GM23248 (cell line): ENCODE results near the gene TSPAN7. TPM values are rescaled to one million over a fixed set of nuclear protein-coding genes. Genes with fewer than 3 reads are reported as not detected.

Experiments used
- DNase-seq: peaks from one replicate; pipeline ENCODE4 v3.0.0-alpha.2; 2015
- H2AFZ ChIP-seq: fragments of 200-600 bp; sonication (generic); 2 replicates; pipeline ENCODE4 v1.6.1; 2016; ENCODE audit warnings: antibody characterized with exemption
- H3F3A ChIP-seq: fragments of 200-600 bp; sonication (generic); 2 replicates; pipeline ENCODE4 v1.6.1; 2016; ENCODE audit warnings: mild to moderate bottlenecking, antibody characterized with exemption, mixed run types; ENCODE audit not compliant: insufficient read depth
- H3K27ac ChIP-seq: fragments of 200-600 bp; sonication (generic); 2 replicates; pipeline ENCODE4 v1.5.1; 2016; ENCODE audit warnings: mild to moderate bottlenecking
- H3K27me3 ChIP-seq: fragments of 200-600 bp; sonication (generic); replicated peaks from 2 replicates; pipeline ENCODE4 v1.6.1; 2016; ENCODE audit warnings: mild to moderate bottlenecking; ENCODE audit not compliant: insufficient read depth
- H3K36me3 ChIP-seq: fragments of 200-600 bp; sonication (generic); 2 replicates; pipeline ENCODE4 v1.6.1; 2016; ENCODE audit warnings: low read depth, mild to moderate bottlenecking
- H3K4me1 ChIP-seq: fragments of 200-600 bp; sonication (generic); 2 replicates; pipeline ENCODE4 v1.6.1; 2016; ENCODE audit warnings: mild to moderate bottlenecking; ENCODE audit not compliant: insufficient read depth
- H3K4me2 ChIP-seq: fragments of 200-600 bp; sonication (generic); one replicate; pipeline ENCODE4 v1.6.1; 2016; ENCODE audit warnings: mild to moderate bottlenecking; ENCODE audit not compliant: unreplicated experiment
- H3K4me3 ChIP-seq: fragments of 200-600 bp; sonication (generic); 2 replicates; pipeline ENCODE4 v1.5.1; 2016; ENCODE audit warnings: mild to moderate bottlenecking
- H3K79me2 ChIP-seq: fragments of 200-600 bp; sonication (generic); 2 replicates; pipeline ENCODE4 v1.6.1; 2016; ENCODE audit warnings: mild to moderate bottlenecking; ENCODE audit not compliant: insufficient read depth
- H3K9ac ChIP-seq: fragments of 200-600 bp; sonication (generic); 2 replicates; pipeline ENCODE4 v1.6.1; 2016; ENCODE audit warnings: mild to moderate bottlenecking
- H3K9me2 ChIP-seq: fragments of 200-600 bp; sonication (generic); 2 replicates; pipeline ENCODE4 v1.6.1; 2016; ENCODE audit warnings: mixed run types, mild to moderate bottlenecking, moderate library complexity; ENCODE audit not compliant: insufficient read depth
- H3K9me3 ChIP-seq: fragments of 200-600 bp; sonication (generic); one replicate; pipeline ENCODE4 v1.6.1; 2017; ENCODE audit warnings: low read depth
- H4K20me1 ChIP-seq: fragments of 200-600 bp; sonication (generic); 2 replicates; pipeline ENCODE4 v1.6.0; 2016; ENCODE audit not compliant: insufficient read depth
- EZH2 ChIP-seq: fragments of 200-600 bp; sonication (generic); IDR thresholded peaks from 2 replicates; pipeline ENCODE4 v1.6.1; 2018; ENCODE audit warnings: antibody characterized with exemption, mild to moderate bottlenecking; ENCODE audit not compliant: insufficient read depth, poor library complexity, severe bottlenecking
- EZH2phosphoT487 ChIP-seq: fragments of 200-600 bp; sonication (generic); IDR thresholded peaks from 2 replicates; pipeline ENCODE4 v1.6.1; 2018; ENCODE audit warnings: antibody characterized with exemption, moderate library complexity, mild to moderate bottlenecking, low read depth; ENCODE audit not compliant: insufficient read depth
- WGBS, 2 experiments: methylation state at CpG; one replicate each; pipeline ENCODE4 v1.1.6; 2015 to 2017; ENCODE audit warnings: low lambda C conversion rate in 2 of 2, low coverage in 1 of 2; ENCODE audit errors: missing lambda C conversion rate in 2 of 2; 5-methylcytosine and 5-hydroxymethylcytosine counted together
- in situ Hi-C: fragments of 300-500 bp; cut with MboI; formaldehyde crosslinking; loops from 2 replicates; pipeline ENCODE4 v1.15.0; 2020
- polyA plus RNA-seq: library from polyadenylated mRNA; unstranded; fragments of >200 nt; fragmentation: Nextera tagmentation; extraction: Ambion mirVana; gene quantifications from 2 replicates; pipeline ENCODE4 v1.2.1, GENCODE V29; 2016
- small RNA-seq: library from RNA; depleted of rRNA; stranded (forward); fragments of <200 nt; gene quantifications from one replicate; pipeline ENCODE3, GENCODE V24; 2014; ENCODE audit warnings: low read depth, low replicate concordance
- total RNA-seq: library from RNA; depleted of rRNA; stranded (reverse); fragments of >200 nt; shearing (Covaris generic); gene quantifications from 2 replicates; pipeline ENCODE4 v1.2.3, GENCODE V29; 2014; rRNA removed

The TSPAN7 gene
- total and polyA plus RNA-seq, 2 experiments from 2014 or later, result not detected

- no peaks in the 10 kb centered on the region for H4K20me1 ChIP-seq
- no peaks in the 10 kb centered on the region for H3K4me1 ChIP-seq
- no peaks in the 10 kb centered on the region for H3K27me3 ChIP-seq
- no peak for TF ChIP-seq EZH2phosphoT487
- TF ChIP-seq EZH2, result no peak
- no peak overlapping the region for H2AFZ ChIP-seq
- no peaks in the 10 kb centered on the region for H3K9me2 ChIP-seq
- no peak overlapping the region for H3K4me2 ChIP-seq
- H3F3A ChIP-seq, result no peaks in the 10 kb centered on the region
- peak; percentile 37 for DNase-seq
- H3K36me3 ChIP-seq, result no peaks in the 10 kb centered on the region
- 8 to 11% methylated on average over 1 of the region's 1 CpG for WGBS, 2 experiments
- no peaks in the 10 kb centered on the region for H3K9me3 ChIP-seq
- H3K4me3 ChIP-seq, result no peak overlapping the region
- no peak overlapping the region for H3K9ac ChIP-seq
- in situ Hi-C loops, result no loop called here
- no peaks in the 10 kb centered on the region for H3K79me2 ChIP-seq
- no peak overlapping the region for H3K27ac ChIP-seq
Observed at GRCh38 chrX:38717871-38718270, 156.5 kb downstream of the TSPAN7 start.

GRCh38 chrX:38718311-38718710 lies 157.0 kb downstream of the TSPAN7 start:
- Histone ChIP-seq H3K36me3 (no peaks in the 10 kb centered on the region), H3F3A (no peaks in the 10 kb centered on the region), H3K9ac (no peak overlapping the region), H3K27me3 (no peaks in the 10 kb centered on the region), H3K27ac (no peak overlapping the region), H3K9me3 (no peaks in the 10 kb centered on the region), H3K4me3 (no peak overlapping the region), H3K4me2 (no peak overlapping the region), H3K4me1 (no peaks in the 10 kb centered on the region), H4K20me1 (no peaks in the 10 kb centered on the region), H3K79me2 (no peaks in the 10 kb centered on the region), H2AFZ (no peak overlapping the region), H3K9me2 (no peaks in the 10 kb centered on the region)
- WGBS, 2 experiments, result 30 to 35% methylated on average over 1 of the region's 1 CpG
- DNase-seq, result no peak
- in situ Hi-C loops, result no loop called here
- TF ChIP-seq EZH2, result no peak
- no peak for TF ChIP-seq EZH2phosphoT487

GRCh38 chrX:38726612-38727011 lies 165.3 kb downstream of the TSPAN7 start:
- no peak for DNase-seq
- Histone ChIP-seq H3K27ac (no peak overlapping the region), H3K4me2 (no peak overlapping the region), H3K27me3 (no peaks in the 10 kb centered on the region), H3K9me2 (no peaks in the 10 kb centered on the region), H3K4me1 (no peaks in the 10 kb centered on the region), H3K79me2 (no peaks in the 10 kb centered on the region), H4K20me1 (no peaks in the 10 kb centered on the region), H3F3A (no peaks in the 10 kb centered on the region), H3K36me3 (no peaks in the 10 kb centered on the region), H3K9ac (no peak overlapping the region), H3K9me3 (no peaks in the 10 kb centered on the region), H3K4me3 (no peak overlapping the region), H2AFZ (no peak overlapping the region)
- 0 to 15% methylated on average over 2 of the region's 2 CpGs for WGBS, 2 experiments
- TF ChIP-seq EZH2phosphoT487 (no peak), EZH2 (no peak)
- in situ Hi-C loops, result no loop called here

GRCh38 chrX:38727668-38728067 lies 166.3 kb downstream of the TSPAN7 start:
- no peak overlapping the region for H2AFZ ChIP-seq
- DNase-seq, result no peak
- 49 to 54% methylated on average over 3 of the region's 3 CpGs for WGBS, 2 experiments
- in situ Hi-C loops, result no loop called here
- H3K9me3 ChIP-seq, result no peaks in the 10 kb centered on the region
- H3K9me2 ChIP-seq, result no peaks in the 10 kb centered on the region
- no peaks in the 10 kb centered on the region for H3K4me1 ChIP-seq
- H3K9ac ChIP-seq, result no peak overlapping the region
- no peaks in the 10 kb centered on the region for H4K20me1 ChIP-seq
- H3K27ac ChIP-seq, result no peak overlapping the region
- no peaks in the 10 kb centered on the region for H3F3A ChIP-seq
- H3K36me3 ChIP-seq, result no peaks in the 10 kb centered on the region
- H3K79me2 ChIP-seq, result no peaks in the 10 kb centered on the region
- no peak overlapping the region for H3K4me3 ChIP-seq
- H3K4me2 ChIP-seq, result no peak overlapping the region
- H3K27me3 ChIP-seq, result no peaks in the 10 kb centered on the region
- TF ChIP-seq EZH2phosphoT487 (no peak), EZH2 (no peak)

GRCh38 chrX:38732866-38733265 lies 171.5 kb downstream of the TSPAN7 start:
- H3K9me3 ChIP-seq, result no peaks in the 10 kb centered on the region
- DNase-seq, result no peak
- no peaks in the 10 kb centered on the region for H3K79me2 ChIP-seq
- H3K9me2 ChIP-seq, result no peaks in the 10 kb centered on the region
- H3K4me2 ChIP-seq, result no peak overlapping the region
- no peaks in the 10 kb centered on the region for H3K27me3 ChIP-seq
- WGBS, 2 experiments, result 40 to 80% methylated on average over 1 of the region's 1 CpG
- H3F3A ChIP-seq, result no peaks in the 10 kb centered on the region
- H3K4me3 ChIP-seq, result no peak overlapping the region
- no peaks in the 10 kb centered on the region for H4K20me1 ChIP-seq
- H2AFZ ChIP-seq, result no peak overlapping the region
- TF ChIP-seq EZH2phosphoT487 (no peak), EZH2 (no peak)
- H3K27ac ChIP-seq, result no peak overlapping the region
- H3K36me3 ChIP-seq, result no peaks in the 10 kb centered on the region
- H3K9ac ChIP-seq, result no peak overlapping the region
- H3K4me1 ChIP-seq, result no peaks in the 10 kb centered on the region
- in situ Hi-C loops, result no loop called here

Small RNA genes lying within 50 kb of the gene (small RNA-seq; reads per million reads assigned to genes)
- not detected for gene RNU7-7P

Other genes with a start within 250 kb of the TSPAN7 start
- gene RPGR, start 234.0 kb upstream of the TSPAN7 start, total RNA-seq, result 5.8 and 9.7 TPM in 2 replicates
- 4.8 and 6.0 TPM in 2 replicates for gene RPGR, start 234.0 kb upstream of the TSPAN7 start, polyA plus RNA-seq
- gene OTC, start 208.9 kb upstream of the TSPAN7 start, total RNA-seq, result not detected in 2 replicates
- not detected in 2 replicates for gene OTC, start 208.9 kb upstream of the TSPAN7 start, polyA plus RNA-seq
- 32.1 and 41.9 TPM in 2 replicates for gene MID1IP1, start 239.9 kb downstream of the TSPAN7 start, total RNA-seq
- 4.7 and 4.8 TPM in 2 replicates for gene MID1IP1, start 239.9 kb downstream of the TSPAN7 start, polyA plus RNA-seq